T-helper 17 cell (primary cell): ENCODE data around the gene NXPE3. TPM values are rescaled to one million over a fixed set of nuclear protein-coding genes. Genes with fewer than 3 reads are reported as not detected.
A peak's percentile ranks its signal among the peaks of the same experiment; 100 is the strongest.

ENCODE experiments used
- ATAC-seq: fragments of 150-1000 bp; cut with Tn5 transposase; 2 replicates; pipeline ENCODE4 v1.10.0; 2021; ENCODE audit warnings: mild to moderate bottlenecking, moderate library complexity
- DNase-seq, 3 donors: peaks; one replicate each; pipeline versions ENCODE4 v3.0.0 to v3.0.0-alpha.2; 2020 to 2021
- H3K9me3 ChIP-seq: one replicate; pipeline ENCODE4 v1.7.0; 2013; ENCODE audit warnings: low read length, mild to moderate bottlenecking; ENCODE audit not compliant: control insufficient read depth, poor library complexity, severe bottlenecking
- H3K27ac Mint-ChIP-seq: one replicate; pipeline ENCODE4 v1.8.0; 2022; ENCODE audit warnings: mild to moderate bottlenecking, moderate library complexity, mixed read lengths
- H3K27me3 Mint-ChIP-seq: one replicate; pipeline ENCODE4 v1.8.0; 2022; ENCODE audit warnings: mixed read lengths
- H3K36me3 Mint-ChIP-seq: one replicate; pipeline ENCODE4 v1.8.0; 2022; ENCODE audit warnings: low read depth, mixed read lengths
- H3K4me1 Mint-ChIP-seq: one replicate; pipeline ENCODE4 v1.8.0; 2022; ENCODE audit warnings: mild to moderate bottlenecking, mixed read lengths
- H3K4me3 Mint-ChIP-seq: one replicate; pipeline ENCODE4 v1.8.0; 2022; ENCODE audit warnings: mild to moderate bottlenecking, moderate library complexity, mixed read lengths
- total RNA-seq, 4 donors: library from RNA in 2 of 4; stranded (reverse) in 2 of 4; gene quantifications; one replicate each; pipeline ENCODE4 v1.2.3 and lab custom pipeline; 2022 to 2026

Gene NXPE3
- total RNA-seq, 2 donors from 2014 or later = 30.6 to 31.7 TPM

GRCh38 chr3:101867511-101867910, 88.5 kb downstream of the NXPE3 start:
- Mint-ChIP-seq H3K4me3 (peak overlapping the region; percentile 26), H3K36me3 (no peaks in the 10 kb centered on the region), H3K4me1 (peaks cover 8% of the 10 kb centered on the region), H3K27ac (no peak overlapping the region), H3K27me3 (no peaks in the 10 kb centered on the region)
- DNase-seq (no peak), ATAC-seq (no peak)
- H3K9me3 ChIP-seq = no peaks in the 10 kb centered on the region

GRCh38 chr3:101867996-101868395, 89.0 kb downstream of the NXPE3 start:
- no peak for DNase-seq
- no peak overlapping the region for H3K27ac Mint-ChIP-seq
- H3K27me3 Mint-ChIP-seq = no peaks in the 10 kb centered on the region
- no peak for ATAC-seq
- H3K36me3 Mint-ChIP-seq = no peaks in the 10 kb centered on the region
- H3K9me3 ChIP-seq = no peaks in the 10 kb centered on the region
- peaks cover 8% of the 10 kb centered on the region for H3K4me1 Mint-ChIP-seq
- no peak overlapping the region for H3K4me3 Mint-ChIP-seq

- no peak overlapping the region for H3K27ac Mint-ChIP-seq
- DNase-seq (no peak), ATAC-seq (no peak)
- H3K27me3 Mint-ChIP-seq = no peaks in the 10 kb centered on the region
- H3K4me1 Mint-ChIP-seq = peaks cover 6% of the 10 kb centered on the region
- H3K4me3 Mint-ChIP-seq = peak overlapping the region; percentile 19
- no peaks in the 10 kb centered on the region for H3K36me3 Mint-ChIP-seq
- no peaks in the 10 kb centered on the region for H3K9me3 ChIP-seq
Measured at GRCh38 chr3:101868534-101869464, 89.8 kb downstream of the NXPE3 start.

- Mint-ChIP-seq H3K4me1 (peaks cover 6% of the 10 kb centered on the region), H3K36me3 (no peaks in the 10 kb centered on the region), H3K4me3 (no peak overlapping the region), H3K27me3 (no peaks in the 10 kb centered on the region), H3K27ac (no peak overlapping the region)
- no peak for ATAC-seq
- H3K9me3 ChIP-seq = no peaks in the 10 kb centered on the region
- no peak for DNase-seq
Measured at GRCh38 chr3:101870138-101870537, 91.1 kb downstream of the NXPE3 start.

- H3K9me3 ChIP-seq = no peaks in the 10 kb centered on the region
- Mint-ChIP-seq H3K27me3 (no peaks in the 10 kb centered on the region), H3K36me3 (no peaks in the 10 kb centered on the region), H3K4me3 (no peak overlapping the region), H3K4me1 (peaks cover 2% of the 10 kb centered on the region), H3K27ac (no peak overlapping the region)
- DNase-seq = no peak
- ATAC-seq = no peak
Measured at GRCh38 chr3:101873619-101874018, 94.6 kb downstream of the NXPE3 start.

GRCh38 chr3:101876142-101876541, 97.1 kb downstream of the NXPE3 start:
- peaks cover 2% of the 10 kb centered on the region for H3K4me1 Mint-ChIP-seq
- DNase-seq = no peak
- H3K27ac Mint-ChIP-seq = no peak overlapping the region
- H3K36me3 Mint-ChIP-seq = no peaks in the 10 kb centered on the region
- H3K4me3 Mint-ChIP-seq = no peak overlapping the region
- H3K9me3 ChIP-seq = no peaks in the 10 kb centered on the region
- no peak for ATAC-seq
- H3K27me3 Mint-ChIP-seq = no peaks in the 10 kb centered on the region

Other genes with a start within 250 kb of the NXPE3 start
- gene TRMT10C, start 217.3 kb upstream of the NXPE3 start, total RNA-seq = 10 to 100 TPM; 27.8 to 29.5 TPM
- 100 to 1,000 TPM; 138 to 150 TPM for gene PCNP, start 205.0 kb upstream of the NXPE3 start, total RNA-seq
- 10 to 100 TPM; 65.2 to 77.2 TPM for gene ZBTB11, start 102.1 kb upstream of the NXPE3 start, total RNA-seq
- gene RPL24, start 92.5 kb upstream of the NXPE3 start, total RNA-seq = 1,000 to 10,000 TPM; 1,360 to 1,402 TPM
- gene CEP97, start 54.6 kb upstream of the NXPE3 start, total RNA-seq = 10 to 100 TPM; 10.4 to 11.1 TPM
- 100 to 1,000 TPM; 682 to 814 TPM for gene NFKBIZ, start 70.3 kb downstream of the NXPE3 start, total RNA-seq